ENCODE results near the gene PDLIM1. TPM values are rescaled to one million over a fixed set of nuclear protein-coding genes. Genes with fewer than 3 reads are reported as not detected.

The PDLIM1 gene
- total and polyA plus RNA-seq, 2 of the 8 experiments (the other 6 are each of a cell fraction or from before 2014, with no cell fraction given), result 169 to 245 TPM

- Histone ChIP-seq H2BK20ac (ENCODE audit: low read length) (peak overlapping the region; percentile 91), H3K27me3 (replicated peaks in 1 of 4; ENCODE audit: control insufficient read depth in 3 of 4, extremely low read depth in 1 of 4, insufficient read depth in 3 of 4, low read length in 3 of 4) (no peaks in the 10 kb centered on the region), H3K36me3 (ENCODE audit: control insufficient read depth in 2 of 4, insufficient read depth in 4 of 4, low read length in 3 of 4) (peaks cover 6 to 50% (median 26%) of the 10 kb centered on the region in 4 experiments; a peak in 6 of 8 replicates), H2BK5ac (ENCODE audit: low read depth, low read length) (peak overlapping the region; percentile 77; the same call in 1 of the 2 replicates), H4K5ac (ENCODE audit: insufficient read length, low read depth, low read length) (peak overlapping the region; percentile 26), H4K20me1 (replicated peaks in 1 of 2; ENCODE audit: control insufficient read depth in 1 of 2, insufficient read depth in 2 of 2, low read length in 2 of 2) (no peaks in the 10 kb centered on the region), H3K79me1 (ENCODE audit: low read depth, low read length) (no peaks in the 10 kb centered on the region), H3K23ac (ENCODE audit: insufficient read length) (no peak overlapping the region), H3K9me3 (ENCODE audit: insufficient read depth in 2 of 2, low read depth in 1 of 2, low read length in 1 of 2) (peaks cover 0 to 3% of the 10 kb centered on the region in 2 experiments; a peak in 1 of 4 replicates), H4K8ac (ENCODE audit: extremely low read depth, insufficient read depth, low read length) (no peak overlapping the region), H3K9ac (replicated peaks in 1 of 4; ENCODE audit: extremely low read depth in 1 of 4, low read depth in 3 of 4, low read length in 3 of 4) (no peak overlapping the region), H2AFZ (ENCODE audit: low read length) (no peak overlapping the region), H3K14ac (ENCODE audit: insufficient read length) (no peak overlapping the region), H3K79me2 (ENCODE audit: control insufficient read depth in 1 of 2, insufficient read depth in 2 of 2, low read length in 2 of 2) (peaks cover 0 to 8% of the 10 kb centered on the region in 2 experiments; a peak in 1 of 4 replicates), H3K4me1 (replicated peaks in 1 of 4; ENCODE audit: control insufficient read depth in 3 of 4, insufficient read depth in 4 of 4, low read length in 3 of 4) (peaks cover 2 to 14% (median 9%) of the 10 kb centered on the region in 4 experiments; a peak in 6 of 7 replicates), H2BK15ac (ENCODE audit: low read length) (no peak overlapping the region), H2BK120ac (replicated peaks; ENCODE audit: low read depth, low read length) (peak overlapping the region; percentile 44), H2AK5ac (ENCODE audit: low read depth, low read length) (no peak overlapping the region), H3K27ac (ENCODE audit: low read depth, low read length) (no peak overlapping the region), H3K56ac (replicated peaks; ENCODE audit: insufficient read length, low read depth, low read length) (no peak overlapping the region), H3K4me3 (ENCODE audit: extremely low read depth in 1 of 4, insufficient read depth in 2 of 4, low read depth in 3 of 4, low read length in 4 of 4) (no peak overlapping the region), H3K4me2 (ENCODE audit: insufficient read depth in 1 of 2, low read depth in 2 of 2, low read length in 2 of 2) (no peak overlapping the region), H3K18ac (ENCODE audit: extremely low read depth, low read length) (peak overlapping the region; percentile 78), H3K4ac (replicated peaks; ENCODE audit: insufficient read length, low read depth, low read length) (peak overlapping the region; percentile 36), H3K23me2 (ENCODE audit: low read depth, low read length) (peaks cover under 1% of the 10 kb centered on the region; the same call in 1 of the 2 replicates), H4K91ac (replicated peaks; ENCODE audit: insufficient read length, low read length) (peak overlapping the region; percentile 45), H2BK12ac (ENCODE audit: low read depth, low read length) (peak overlapping the region; percentile 31; the same call in 1 of the 2 replicates)
- WGBS, 2 experiments (ENCODE audit: extremely low coverage in 1 of 2, insufficient coverage in 1 of 2, insufficient read length in 1 of 2, insufficient replicate concordance in 2 of 2, low coverage in 1 of 2, low lambda C conversion rate in 2 of 2, missing lambda C conversion rate in 1 of 2), result 91% methylated on average over 3 of the region's 3 CpGs; no CpG with 5 or more reads in 1 of the 2 experiments
- TF ChIP-seq RXRA (IDR thresholded peaks at IDR 0.05; ENCODE audit: insufficient read depth, low read depth, low read length) (no peak), CREB1 (IDR thresholded peaks at IDR 0.05) (no peak), SIN3A (conservative IDR thresholded peaks at IDR 0.05 in 1 of 2, IDR thresholded peaks at IDR 0.05 in 1 of 2; ENCODE audit: low read depth in 1 of 2, low read length in 2 of 2) (no peak), BACH1 (IDR thresholded peaks at IDR 0.05; ENCODE audit: low read length) (no peak), EP300 (IDR thresholded peaks at IDR 0.05; ENCODE audit: borderline replicate concordance in 1 of 2, low read depth in 2 of 2, low read length in 2 of 2) (no peak), SIRT6 (IDR thresholded peaks at IDR 0.05; ENCODE audit: low read length) (no peak)
- no peak for DNase-seq (ENCODE audit: low read depth in 1 of 2, low spot score in 2 of 2)
- no peak for FAIRE-seq
- ChIA-PET POLR2A (ENCODE audit: partially characterized antibody) (interaction anchor here (1.0 to 1.8 kb wide), 4 partner anchors 10 to 138 kb away, joined by 3 to 5 read pairs (median 4); no protein-coding TSS in a partner anchor), CTCF (ENCODE audit: partially characterized antibody) (interaction anchor here (0.6 to 16.4 kb wide), 11 partner anchors 8 to 354 kb away, joined by 3 to 363 read pairs (median 4); no protein-coding TSS in a partner anchor)
Observed at GRCh38 chr10:95235676-95236067, 55.1 kb downstream of the PDLIM1 start.

Data from H1 (cell line).